GM13977 (cell line): ENCODE results near the gene ADCY7.

Source experiments
- DNase-seq: peaks from one replicate; pipeline ENCODE4 v3.0.0; 2012; ENCODE audit warnings: low spot score
- in situ Hi-C: fragments of 300-500 bp; cut with MboI; formaldehyde crosslinking; loops from one replicate; pipeline ENCODE4 v1.12.0; 2022; ENCODE audit warnings: low sequenced_read_pairs, low pct_unique_long_range_greater_than_20kb, mixed read lengths, inconsistent platforms; ENCODE audit not compliant: unreplicated experiment
- TF ChIP-seq, protein P1 (sequence below): IDR thresholded peaks from 2 replicates; pipeline ENCODE4 v1.5.1; 2012; ENCODE audit warnings: mild to moderate bottlenecking, control low read depth; ENCODE audit not compliant: insufficient read depth; ENCODE audit errors: extremely low read depth, missing control alignments

ADCY7 gene

DNA sequence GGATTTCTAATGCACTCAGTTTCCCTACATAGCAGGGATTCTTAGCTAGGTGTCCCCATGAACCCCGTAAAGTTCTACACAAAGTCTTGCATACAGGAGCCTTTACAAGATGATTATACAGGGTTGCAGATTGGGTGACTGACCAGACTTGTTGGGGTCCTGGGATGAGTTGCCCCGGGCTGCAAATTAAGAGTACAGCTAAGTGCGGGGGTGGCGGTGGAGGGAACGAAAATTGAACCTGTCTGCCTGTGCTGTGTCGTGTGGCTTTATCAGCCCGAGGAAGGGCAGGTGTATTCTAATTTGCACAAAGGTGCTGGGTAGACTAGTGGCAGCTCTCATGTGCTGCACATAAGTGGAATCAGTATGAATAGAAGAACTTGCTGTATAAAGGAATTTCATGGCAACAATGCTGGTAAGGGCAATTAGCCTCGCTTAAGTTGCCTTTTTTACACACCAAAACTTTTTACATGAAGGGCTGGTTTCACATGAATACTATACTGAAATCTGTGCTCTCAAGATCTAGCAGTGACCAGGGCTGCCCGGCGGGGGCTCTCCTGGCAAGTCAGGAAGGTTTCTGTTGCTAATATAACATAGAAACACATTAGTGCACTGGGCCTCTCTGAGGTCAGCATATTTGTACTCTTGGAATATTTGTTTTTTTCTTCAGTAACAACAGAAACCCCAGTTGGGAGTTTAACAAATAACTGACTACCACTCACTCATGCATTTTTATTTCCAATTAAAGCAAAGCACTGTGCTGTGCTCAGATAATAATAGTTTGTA, 50.7 kb downstream of the ADCY7 start:
- DNase-seq, result no peak
- in situ Hi-C loops, result no loop called here
- TF ChIP-seq, protein P1, sequence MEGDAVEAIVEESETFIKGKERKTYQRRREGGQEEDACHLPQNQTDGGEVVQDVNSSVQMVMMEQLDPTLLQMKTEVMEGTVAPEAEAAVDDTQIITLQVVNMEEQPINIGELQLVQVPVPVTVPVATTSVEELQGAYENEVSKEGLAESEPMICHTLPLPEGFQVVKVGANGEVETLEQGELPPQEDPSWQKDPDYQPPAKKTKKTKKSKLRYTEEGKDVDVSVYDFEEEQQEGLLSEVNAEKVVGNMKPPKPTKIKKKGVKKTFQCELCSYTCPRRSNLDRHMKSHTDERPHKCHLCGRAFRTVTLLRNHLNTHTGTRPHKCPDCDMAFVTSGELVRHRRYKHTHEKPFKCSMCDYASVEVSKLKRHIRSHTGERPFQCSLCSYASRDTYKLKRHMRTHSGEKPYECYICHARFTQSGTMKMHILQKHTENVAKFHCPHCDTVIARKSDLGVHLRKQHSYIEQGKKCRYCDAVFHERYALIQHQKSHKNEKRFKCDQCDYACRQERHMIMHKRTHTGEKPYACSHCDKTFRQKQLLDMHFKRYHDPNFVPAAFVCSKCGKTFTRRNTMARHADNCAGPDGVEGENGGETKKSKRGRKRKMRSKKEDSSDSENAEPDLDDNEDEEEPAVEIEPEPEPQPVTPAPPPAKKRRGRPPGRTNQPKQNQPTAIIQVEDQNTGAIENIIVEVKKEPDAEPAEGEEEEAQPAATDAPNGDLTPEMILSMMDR, result no peak

DNA sequence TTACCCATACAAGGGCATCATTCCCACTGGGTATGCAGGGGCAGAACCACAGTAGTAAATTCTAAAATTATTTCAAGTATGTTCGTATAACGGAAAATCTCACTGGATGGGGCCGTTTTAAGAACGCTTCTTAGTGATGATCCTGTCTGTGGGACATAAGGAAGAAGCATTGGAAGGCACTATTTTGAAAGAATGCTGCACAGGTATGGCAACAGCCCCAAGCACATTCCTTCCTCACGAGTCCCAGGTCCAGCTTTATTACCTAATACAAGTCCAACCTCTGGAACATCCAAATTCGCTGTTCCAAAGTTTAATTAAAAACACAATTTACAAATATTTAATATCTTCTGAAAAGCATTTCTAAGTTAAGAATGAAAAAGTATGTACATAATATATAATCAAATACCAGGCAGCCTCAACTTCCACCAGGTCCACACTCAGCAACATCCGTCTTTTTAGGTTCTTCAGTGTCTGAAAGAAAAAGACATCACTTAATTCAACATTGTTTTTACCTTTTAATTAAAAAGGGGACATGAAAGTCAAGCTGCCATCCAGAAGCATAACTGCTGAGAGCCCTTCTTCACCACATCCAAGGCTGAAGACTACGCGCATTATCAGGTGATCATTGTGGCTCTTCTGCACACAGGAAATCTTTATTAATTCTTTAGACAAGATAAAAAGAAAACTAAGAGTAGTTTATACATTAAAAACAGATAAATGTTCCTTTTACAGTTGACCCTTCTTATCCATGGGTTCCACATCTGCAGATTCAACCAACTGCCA, 52.6 kb downstream of the ADCY7 start:
- in situ Hi-C loops, result no loop called here
- TF ChIP-seq, protein P1, result no peak
- DNase-seq, result no peak

DNA sequence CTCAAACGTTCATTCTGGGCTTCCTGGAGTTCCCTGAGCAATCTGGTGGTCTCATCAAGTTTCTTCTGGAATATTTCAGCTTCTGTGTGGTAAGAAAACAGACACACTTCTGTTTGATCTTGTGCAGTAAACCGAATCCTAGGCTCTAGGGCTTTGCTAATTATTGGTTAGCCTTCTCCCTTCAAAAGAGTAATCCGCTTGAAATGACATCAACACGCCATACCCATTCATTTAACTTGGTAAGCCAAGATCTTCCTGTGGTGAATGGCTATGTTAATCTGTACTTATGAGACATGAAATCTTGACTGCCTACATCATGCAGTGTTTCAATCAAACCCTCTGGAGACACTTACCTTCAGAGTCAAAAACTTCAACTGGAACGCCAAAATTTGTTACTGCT, 54.0 kb downstream of the ADCY7 start:
- in situ Hi-C loops, result no loop called here
- no peak for DNase-seq
- TF ChIP-seq, protein P1, result no peak

DNA sequence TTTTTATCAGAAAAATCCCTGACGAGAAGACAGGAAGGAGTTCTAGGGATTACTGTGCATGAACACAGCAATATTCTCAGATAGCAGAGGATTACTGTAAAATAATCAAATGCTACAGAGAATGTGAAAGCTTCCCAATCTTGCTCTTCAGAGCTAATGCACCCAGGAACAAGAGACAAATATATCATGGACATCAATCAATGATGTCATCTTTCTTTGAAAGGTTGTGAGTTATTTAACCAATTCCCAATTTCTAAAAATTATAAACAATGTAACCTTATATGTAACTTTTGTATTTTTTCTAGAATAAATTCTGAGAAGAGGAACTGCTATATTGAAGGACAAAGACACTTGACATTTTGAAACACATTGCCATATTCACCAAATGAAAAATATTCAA, 56.0 kb downstream of the ADCY7 start:
- TF ChIP-seq, protein P1, result no peak
- in situ Hi-C loops, result no loop called here
- DNase-seq, result no peak

DNA sequence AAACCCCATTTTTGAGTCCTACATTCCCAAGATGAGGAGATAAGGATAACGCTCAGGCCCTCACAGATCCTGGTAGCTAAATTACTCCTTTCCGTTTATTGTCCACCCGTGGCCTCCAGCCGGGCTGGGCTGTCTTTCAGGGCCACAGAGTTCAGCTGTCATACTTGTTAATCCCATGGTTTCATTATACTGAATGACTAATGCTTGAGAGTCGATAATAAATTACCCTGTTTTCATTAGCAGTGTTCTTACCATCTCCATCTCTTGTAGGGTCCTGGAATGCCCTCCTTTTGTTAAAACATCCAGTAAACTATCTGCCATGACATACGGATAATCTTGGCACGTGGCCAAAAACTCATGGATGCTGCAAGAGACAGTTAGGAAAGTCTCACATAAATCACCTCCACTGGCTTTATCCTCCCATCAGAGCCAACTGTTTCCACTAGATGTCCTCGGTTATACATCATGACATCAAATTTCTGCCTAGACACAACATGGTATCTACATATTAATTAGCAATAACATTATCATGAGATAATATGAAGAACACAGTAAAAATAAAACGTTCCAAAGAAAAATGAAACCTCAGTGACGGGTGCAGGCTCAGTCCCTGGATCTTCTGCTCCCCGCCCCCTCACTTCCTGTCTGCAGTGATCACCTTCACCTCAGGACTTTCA, 57.1 kb downstream of the ADCY7 start:
- in situ Hi-C loops, result no loop called here
- DNase-seq, result no peak
- TF ChIP-seq, protein P1, result peak; percentile 31

DNA sequence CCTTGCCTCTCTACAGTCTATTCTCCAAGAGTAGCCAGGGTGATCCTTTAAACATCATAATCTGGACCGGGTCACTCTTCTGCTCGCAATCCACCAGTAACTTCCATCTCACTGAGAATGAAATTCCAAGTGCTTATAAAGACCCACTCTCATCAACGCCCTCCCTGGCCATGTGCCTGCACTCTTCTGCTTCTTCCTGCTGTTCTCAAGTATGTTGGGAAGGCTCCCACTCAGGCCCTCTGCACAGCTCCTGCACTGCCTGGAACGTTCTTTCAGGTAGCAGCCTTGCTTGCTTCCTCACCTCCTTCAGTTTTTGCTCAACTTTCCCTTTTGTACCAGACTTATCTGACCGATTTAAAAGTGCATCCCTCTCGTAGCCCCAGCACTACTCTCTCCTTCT, 58.0 kb downstream of the ADCY7 start:
- TF ChIP-seq, protein P1, result no peak
- in situ Hi-C loops, result no loop called here

More for the DNA sequence above, 58.0 kb downstream of the ADCY7 start:
- no peak for DNase-seq
